Activated CD8-positive, alpha-beta memory T cell treated with anti-CD3 and anti-CD28 coated beads, Interleukin-2, amount 50 U/mL, for 1 hour (primary cell): ENCODE measurements around the gene SLC6A17.

Source experiments
- DNase-seq: peaks from one replicate; pipeline ENCODE4 v3.0.0-alpha.2; 2020; ENCODE audit errors: extremely low read depth

SLC6A17 gene

GRCh38 chr1:110135666-110136065, 14.6 kb upstream of the SLC6A17 start:
- DNase-seq: no peak

- no peak for DNase-seq
Observed at GRCh38 chr1:110136911-110137310, 13.4 kb upstream of the SLC6A17 start.

- DNase-seq: no peak
Observed at GRCh38 chr1:110138956-110139355, 11.3 kb upstream of the SLC6A17 start.

- no peak for DNase-seq
Observed at GRCh38 chr1:110144366-110144765, 5.9 kb upstream of the SLC6A17 start.

- DNase-seq: no peak
Observed at GRCh38 chr1:110148961-110149360, 1.3 kb upstream of the SLC6A17 start.

GRCh38 chr1:110151175-110151669, 928 bp downstream of the SLC6A17 start:
- DNase-seq: no peak

GRCh38 chr1:110152133-110152785, 2.0 kb downstream of the SLC6A17 start:
- no peak for DNase-seq

GRCh38 chr1:110153407-110153950, 3.2 kb downstream of the SLC6A17 start:
- DNase-seq: no peak

- no peak for DNase-seq
Observed at GRCh38 chr1:110155878-110156522, 5.7 kb downstream of the SLC6A17 start.

- no peak for DNase-seq
Observed at GRCh38 chr1:110158261-110158660, 8.0 kb downstream of the SLC6A17 start.

- DNase-seq: no peak
Observed at GRCh38 chr1:110159168-110159567, 8.9 kb downstream of the SLC6A17 start.

- DNase-seq: no peak
Observed at GRCh38 chr1:110160538-110161100, 10.3 kb downstream of the SLC6A17 start.

- no peak for DNase-seq
Observed at GRCh38 chr1:110161165-110161564, 10.9 kb downstream of the SLC6A17 start.

- DNase-seq: no peak
Observed at GRCh38 chr1:110161849-110162248, 11.6 kb downstream of the SLC6A17 start.

GRCh38 chr1:110163591-110163990, 13.3 kb downstream of the SLC6A17 start:
- DNase-seq: no peak

GRCh38 chr1:110164725-110165350, 14.5 kb downstream of the SLC6A17 start:
- no peak for DNase-seq

GRCh38 chr1:110165761-110166231, 15.5 kb downstream of the SLC6A17 start:
- DNase-seq: no peak

- DNase-seq: no peak
Observed at GRCh38 chr1:110166861-110167260, 16.6 kb downstream of the SLC6A17 start.

- no peak for DNase-seq
Observed at GRCh38 chr1:110170766-110171733, 20.8 kb downstream of the SLC6A17 start.

GRCh38 chr1:110172001-110172400, 21.7 kb downstream of the SLC6A17 start:
- DNase-seq: no peak
